ENCODE results near the gene KPNA6. TPM values are rescaled to one million over a fixed set of nuclear protein-coding genes. Genes with fewer than 3 reads are reported as not detected.
"Not testable (repeated sequence)": the region's sequence is repeated elsewhere in the genome, so short reads cannot be mapped to it uniquely, and the experiment has no call there.

The KPNA6 gene
- total RNA-seq, 1 donor from 2014 or later = 60.3 TPM

DNA sequence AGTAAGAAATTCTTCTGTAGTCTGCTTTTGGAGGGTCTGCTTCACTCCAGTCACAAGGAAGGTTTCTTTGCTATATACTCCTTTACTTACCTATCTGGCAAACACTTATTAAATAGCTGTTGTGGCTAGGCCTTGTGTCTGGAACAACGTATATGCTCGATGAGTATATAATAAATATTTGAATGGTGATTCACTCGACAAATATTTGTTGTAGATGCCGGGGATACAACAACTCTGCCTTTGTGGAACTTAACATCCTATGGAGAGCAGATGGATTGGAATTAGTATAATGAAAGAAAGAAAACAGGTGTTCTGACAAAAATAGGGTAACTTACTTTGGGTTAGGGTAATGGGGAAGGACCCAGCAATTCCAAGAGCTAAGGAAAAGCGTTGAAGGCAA is 31.1 kb downstream of the KPNA6 start:
- peaks cover 33% of the 10 kb centered on the region for H3K36me3 Mint-ChIP-seq (ENCODE audit: low read depth)
- POLR2A ChIA-PET = interaction anchor here (0.6 kb wide), 2 partner anchors 40 to 65 kb away, joined by 3 to 7 read pairs; partner anchors contain the start of gene TXLNA
- no peaks in the 10 kb centered on the region for H3K9me3 Mint-ChIP-seq
- no peak for DNase-seq
- no peak for ATAC-seq (ENCODE audit: low read depth)
- H3K27ac Mint-ChIP-seq = no peak overlapping the region
- intact Hi-C loops (cut with micrococcal nuclease) = no loop called here
- CTCF ChIA-PET = no interaction called here
- H3K4me1 Mint-ChIP-seq = peaks cover 38% of the 10 kb centered on the region
- H3K4me3 Mint-ChIP-seq = no peak overlapping the region
- H3K27me3 Mint-ChIP-seq = no peaks in the 10 kb centered on the region
- TF ChIP-seq, protein P1, sequence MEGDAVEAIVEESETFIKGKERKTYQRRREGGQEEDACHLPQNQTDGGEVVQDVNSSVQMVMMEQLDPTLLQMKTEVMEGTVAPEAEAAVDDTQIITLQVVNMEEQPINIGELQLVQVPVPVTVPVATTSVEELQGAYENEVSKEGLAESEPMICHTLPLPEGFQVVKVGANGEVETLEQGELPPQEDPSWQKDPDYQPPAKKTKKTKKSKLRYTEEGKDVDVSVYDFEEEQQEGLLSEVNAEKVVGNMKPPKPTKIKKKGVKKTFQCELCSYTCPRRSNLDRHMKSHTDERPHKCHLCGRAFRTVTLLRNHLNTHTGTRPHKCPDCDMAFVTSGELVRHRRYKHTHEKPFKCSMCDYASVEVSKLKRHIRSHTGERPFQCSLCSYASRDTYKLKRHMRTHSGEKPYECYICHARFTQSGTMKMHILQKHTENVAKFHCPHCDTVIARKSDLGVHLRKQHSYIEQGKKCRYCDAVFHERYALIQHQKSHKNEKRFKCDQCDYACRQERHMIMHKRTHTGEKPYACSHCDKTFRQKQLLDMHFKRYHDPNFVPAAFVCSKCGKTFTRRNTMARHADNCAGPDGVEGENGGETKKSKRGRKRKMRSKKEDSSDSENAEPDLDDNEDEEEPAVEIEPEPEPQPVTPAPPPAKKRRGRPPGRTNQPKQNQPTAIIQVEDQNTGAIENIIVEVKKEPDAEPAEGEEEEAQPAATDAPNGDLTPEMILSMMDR (IDR thresholded peaks at IDR 0.05) = no peak

DNA sequence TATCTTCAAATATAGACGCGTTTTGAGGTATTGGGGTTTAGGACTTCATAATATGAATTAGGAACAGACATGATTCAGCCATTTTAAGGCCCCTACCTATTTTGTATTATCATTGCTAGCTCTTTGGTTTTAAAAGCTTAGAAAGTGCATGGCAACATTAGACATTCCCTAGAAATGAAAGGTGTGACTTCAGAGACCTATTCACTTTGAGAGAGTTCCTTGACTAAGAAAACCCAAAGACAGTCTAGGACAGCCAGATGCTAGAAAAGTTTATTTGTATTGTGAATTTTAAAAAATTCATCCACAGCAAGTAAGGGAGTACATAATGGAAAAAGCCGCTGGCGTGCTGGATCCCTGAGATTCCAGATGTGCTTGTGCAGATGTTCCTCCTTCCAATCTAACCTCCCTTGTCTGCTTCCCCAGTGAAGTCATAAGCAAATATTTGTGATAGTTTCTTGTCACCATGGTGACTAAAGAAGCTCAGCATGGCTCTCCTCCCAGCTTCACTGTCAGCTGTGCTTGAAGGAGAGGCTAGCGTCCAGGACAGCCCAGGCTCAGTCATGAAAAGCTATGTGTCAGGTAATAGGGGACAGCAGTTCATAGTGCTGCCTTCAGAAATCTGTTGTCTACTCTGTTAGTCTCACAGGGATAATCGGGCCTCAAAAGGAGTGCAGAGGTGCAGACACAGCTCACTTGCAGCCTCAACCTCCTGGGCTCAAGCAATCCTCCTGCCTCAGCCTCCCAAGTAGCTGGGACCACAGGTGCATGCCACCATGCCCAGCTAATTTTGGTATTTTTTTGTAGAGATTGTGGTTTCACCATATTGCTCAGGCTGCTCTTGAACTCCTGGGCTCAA is 34.8 kb downstream of the KPNA6 start:
- CTCF ChIA-PET = interaction anchor here (1.6 kb wide), 1 partner anchor 34 kb away, joined by 5 read pairs; the partner anchor contains the start of gene KPNA6
- Mint-ChIP-seq H3K36me3 (ENCODE audit: low read depth) (peaks cover 26% of the 10 kb centered on the region), H3K9me3 (no peaks in the 10 kb centered on the region), H3K4me1 (peaks cover 53% of the 10 kb centered on the region), H3K27ac (no peak overlapping the region), H3K4me3 (no peak overlapping the region), H3K27me3 (no peaks in the 10 kb centered on the region)
- intact Hi-C loops (cut with micrococcal nuclease) = no loop called here
- ATAC-seq (ENCODE audit: low read depth) (no peak), DNase-seq (no peak)
- POLR2A ChIA-PET = interaction anchor here (0.6 kb wide), 1 partner anchor 18 kb away, joined by 4 read pairs; no protein-coding TSS in a partner anchor
- TF ChIP-seq, protein P1 (IDR thresholded peaks at IDR 0.05) = no peak

DNA sequence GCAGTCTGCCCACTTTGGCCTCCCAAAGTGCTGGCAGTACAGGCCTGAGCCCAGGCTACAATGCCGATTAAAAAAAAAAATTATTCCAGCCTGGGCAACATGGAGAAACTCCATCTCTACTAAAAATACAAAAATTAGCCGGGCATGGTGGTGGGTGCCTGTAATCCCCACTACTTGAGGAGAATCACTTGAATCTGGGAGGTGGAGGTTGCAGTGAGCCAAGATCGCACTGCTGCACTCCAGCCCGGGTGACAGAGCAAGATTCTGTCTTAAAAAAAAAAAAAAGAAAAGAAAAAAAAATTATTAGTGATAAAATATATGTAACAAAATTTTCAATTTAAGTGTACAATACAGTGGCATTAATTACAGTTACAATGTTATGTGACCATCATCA is 35.4 kb downstream of the KPNA6 start:
- H3K27me3 Mint-ChIP-seq; H3K4me3 Mint-ChIP-seq; H3K9me3 Mint-ChIP-seq; intact Hi-C loops (cut with micrococcal nuclease); H3K27ac Mint-ChIP-seq; ATAC-seq (ENCODE audit: low read depth); DNase-seq: not testable (repeated sequence)
- Mint-ChIP-seq H3K4me1 (peaks cover 53% of the 10 kb centered on the region), H3K36me3 (ENCODE audit: low read depth) (peaks cover 30% of the 10 kb centered on the region)
- CTCF ChIA-PET = interaction anchor here (1.6 kb wide), 1 partner anchor 35 kb away, joined by 5 read pairs; the partner anchor contains the start of gene KPNA6
- POLR2A ChIA-PET = interaction anchor here (0.6 kb wide), 1 partner anchor 17 kb away, joined by 4 read pairs; no protein-coding TSS in a partner anchor

DNA sequence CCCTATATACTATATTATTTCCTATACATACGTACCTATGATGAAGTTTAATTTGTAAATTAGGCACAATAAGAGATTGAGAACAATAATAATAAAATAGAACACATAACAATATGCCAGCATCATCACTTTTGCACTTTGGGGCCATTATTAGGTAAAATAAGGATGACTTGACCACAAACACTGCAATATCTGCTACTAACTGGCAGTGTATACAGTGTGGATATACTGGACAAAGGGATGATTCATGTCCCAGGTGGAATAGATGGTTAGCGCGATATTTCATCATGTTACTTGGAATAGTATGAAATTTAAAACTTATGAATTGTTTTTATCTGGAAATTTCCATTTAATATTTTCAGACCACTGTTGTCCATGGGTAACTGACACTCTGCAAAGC is 36.2 kb downstream of the KPNA6 start:
- Mint-ChIP-seq H3K36me3 (ENCODE audit: low read depth) (peaks cover 29% of the 10 kb centered on the region), H3K27me3 (no peaks in the 10 kb centered on the region), H3K9me3 (peaks cover 8% of the 10 kb centered on the region), H3K4me1 (peaks cover 46% of the 10 kb centered on the region), H3K27ac (no peak overlapping the region), H3K4me3 (no peak overlapping the region)
- TF ChIP-seq, protein P1 (IDR thresholded peaks at IDR 0.05) = no peak
- ChIA-PET CTCF (no interaction called here), POLR2A (interaction anchor here (0.7 kb wide), 1 partner anchor 31 kb away, joined by 4 read pairs; no protein-coding TSS in a partner anchor)
- intact Hi-C loops (cut with micrococcal nuclease) = no loop called here
- no peak for DNase-seq
- no peak for ATAC-seq (ENCODE audit: low read depth)

DNA sequence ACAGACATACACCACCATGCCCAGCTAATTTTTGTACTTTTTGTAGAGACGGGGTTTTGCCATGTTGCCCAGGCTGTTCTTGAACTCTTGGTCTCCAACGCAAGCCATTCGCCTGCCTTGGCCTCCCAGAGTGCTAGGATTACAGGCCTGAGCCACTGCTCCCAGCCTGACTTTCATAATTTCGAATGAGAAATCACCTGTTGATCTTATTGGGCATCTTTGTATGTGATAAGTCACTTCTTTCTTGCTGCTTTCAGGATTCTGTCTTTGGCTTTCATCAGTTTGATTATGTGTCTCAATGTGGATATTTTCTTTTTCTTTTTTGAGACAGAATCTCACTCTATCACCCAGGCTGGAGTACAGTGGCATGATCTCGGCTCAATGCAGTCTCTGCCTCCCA is 39.9 kb downstream of the KPNA6 start:
- Mint-ChIP-seq H3K4me1 (peaks cover 27% of the 10 kb centered on the region), H3K36me3 (ENCODE audit: low read depth) (peaks cover 27% of the 10 kb centered on the region)
- CTCF ChIA-PET; H3K4me3 Mint-ChIP-seq; DNase-seq; H3K9me3 Mint-ChIP-seq; POLR2A ChIA-PET; H3K27ac Mint-ChIP-seq; H3K27me3 Mint-ChIP-seq; ATAC-seq (ENCODE audit: low read depth): not testable (repeated sequence)
- intact Hi-C loops (cut with micrococcal nuclease) = loop anchor here (5.0 kb wide), 1 partner anchor 40 kb away; the partner anchor contains the start of gene KPNA6

DNA sequence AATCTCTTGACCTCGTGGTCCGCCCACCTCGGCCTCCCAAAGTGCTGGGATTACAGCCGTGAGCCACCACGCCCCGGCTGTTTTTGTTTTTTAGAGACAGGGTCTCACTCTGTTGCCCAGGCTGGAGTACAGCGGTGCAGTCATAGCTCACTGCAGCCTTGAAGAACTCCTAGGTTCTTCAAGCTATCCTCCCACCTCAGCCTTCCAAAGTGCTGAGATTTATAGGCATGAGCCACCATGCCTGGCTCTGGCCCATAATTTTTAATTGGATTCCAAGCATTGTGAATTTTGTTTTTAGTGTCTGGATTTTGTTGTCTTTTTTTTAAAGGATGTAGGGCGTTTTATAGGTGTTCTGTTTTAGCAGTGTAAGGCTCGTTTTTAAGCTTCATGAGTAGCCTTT is 43.0 kb downstream of the KPNA6 start:
- H3K36me3 Mint-ChIP-seq (ENCODE audit: low read depth) = peaks cover 32% of the 10 kb centered on the region
- ATAC-seq (ENCODE audit: low read depth) = no peak
- H3K4me3 Mint-ChIP-seq = no peak overlapping the region
- intact Hi-C loops (cut with micrococcal nuclease) = no loop called here
- DNase-seq = no peak
- H3K27me3 Mint-ChIP-seq = no peaks in the 10 kb centered on the region
- TF ChIP-seq, protein P1 (IDR thresholded peaks at IDR 0.05) = no peak
- H3K4me1 Mint-ChIP-seq = peaks cover 4% of the 10 kb centered on the region
- no peak overlapping the region for H3K27ac Mint-ChIP-seq
- peaks cover 8% of the 10 kb centered on the region for H3K9me3 Mint-ChIP-seq
- ChIA-PET POLR2A (no interaction called here), CTCF (no interaction called here)

All from activated B cell treated with CpG ODN at 0.5 μM for 24 hours (primary cell).